PFSK-1 (cell line): Measurements from ENCODE around the gene RXFP4.
A peak's percentile ranks its signal among the peaks of the same experiment; 100 is the strongest.

ENCODE experiments used
- FOXP2 ChIP-seq: optimal IDR thresholded peaks from 2 replicates; pipeline ENCODE3; 2011; ENCODE audit warnings: borderline replicate concordance, control low read depth, inconsistent platforms; ENCODE audit not compliant: insufficient read depth; ENCODE audit errors: extremely low read length, extremely low read depth
- POLR2AphosphoS5 ChIP-seq: IDR thresholded peaks from 2 replicates; pipeline ENCODE4 v1.6.1; 2012; ENCODE audit warnings: low read depth, mild to moderate bottlenecking, control low read depth, low read length, moderate library complexity
- REST ChIP-seq, 2 experiments: IDR thresholded peaks; 2 replicates each; pipeline versions ENCODE4 v1.6.1 to v1.8.0; 2011 to 2012; ENCODE audit warnings: low read depth in 2 of 2, low read length in 2 of 2, control low read depth in 1 of 2, inconsistent platforms in 1 of 2, mild to moderate bottlenecking in 1 of 2, moderate library complexity in 1 of 2; ENCODE audit not compliant: insufficient read depth in 1 of 2
- SIN3A ChIP-seq: IDR thresholded peaks from 2 replicates; pipeline ENCODE4 v1.6.1; 2012; ENCODE audit warnings: mild to moderate bottlenecking, low read length, moderate library complexity, borderline replicate concordance; ENCODE audit not compliant: insufficient read depth
- TAF1 ChIP-seq: IDR thresholded peaks from 2 replicates; pipeline ENCODE4 v1.6.1; 2012; ENCODE audit warnings: low read length, control low read depth, borderline replicate concordance; ENCODE audit not compliant: insufficient read depth

- TF ChIP-seq POLR2AphosphoS5 = peak; percentile 95
- TF ChIP-seq FOXP2 = no peak
- peak; percentile 1 to 24; a peak in 1 of 4 replicates for TF ChIP-seq REST (IDR thresholded peaks at IDR 0.05; ENCODE audit: insufficient read depth in 1 of 2, low read depth in 2 of 2, low read length in 2 of 2)
- peak; percentile 89 for TF ChIP-seq TAF1
- 0 out of 2 replicates have a peak, but pooled peaks have one; percentile 47 for TF ChIP-seq SIN3A
Measured at GRCh38 chr1:155934097-155934935, 7.1 kb upstream of the RXFP4 start, which contains the start of gene KHDC4.
